GM12874 (cell line): ENCODE data around the gene RASSF10.

ENCODE experiments used
- CTCF ChIP-seq: IDR thresholded peaks from 2 replicates; pipeline ENCODE4 v1.5.1; 2011; ENCODE audit warnings: low read depth, mild to moderate bottlenecking, control low read depth, low read length, moderate library complexity; ENCODE audit not compliant: insufficient read depth

The RASSF10 gene

DNA sequence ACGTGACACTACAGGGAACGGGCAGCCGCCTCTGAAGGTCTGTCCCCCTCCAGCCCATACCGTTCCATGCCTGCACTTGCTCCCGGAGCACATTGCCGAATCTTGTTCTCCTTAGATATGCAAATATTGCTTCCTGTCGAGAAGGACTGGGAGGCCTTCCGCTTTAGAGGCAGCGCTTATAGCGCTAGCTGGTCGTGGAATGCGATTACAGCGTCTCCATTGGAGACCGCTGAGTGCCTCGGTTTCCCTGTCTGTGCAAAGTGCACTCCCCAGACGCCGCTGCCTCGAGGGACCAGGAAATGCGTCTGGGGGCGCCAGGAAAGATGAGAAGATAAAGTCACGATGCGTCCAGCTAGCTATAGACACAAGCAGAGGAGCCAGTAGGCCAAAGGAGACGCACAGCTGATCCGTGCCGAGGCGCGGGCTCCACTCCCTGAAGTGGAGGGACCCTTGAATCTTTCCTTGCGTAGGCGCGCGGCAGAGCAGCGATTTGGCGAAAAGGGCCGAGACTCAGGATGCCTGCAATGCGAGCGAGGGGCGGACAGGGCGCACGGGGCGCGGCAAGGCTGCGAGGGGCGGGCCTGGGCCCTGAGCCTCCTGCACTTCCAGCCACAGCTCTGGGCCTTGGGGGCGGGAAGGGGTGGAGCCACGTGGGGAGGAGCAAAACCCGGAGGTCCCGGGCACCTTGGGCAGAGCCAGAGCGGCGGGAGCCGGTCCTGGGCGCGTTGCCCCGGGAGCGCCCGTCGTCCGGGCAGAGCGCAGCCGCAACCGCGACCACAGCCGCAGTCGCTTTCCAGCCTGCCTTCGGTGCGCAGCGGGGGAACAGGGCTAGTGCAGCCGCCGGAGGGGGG lies at the start of gene RASSF10:
TSS of gene RASSF10 (plus strand) at position 692 of the 851 bp plus-strand sequence. CDS start 261 bp downstream, outside the sequence.
- TF ChIP-seq CTCF, result no peak

DNA sequence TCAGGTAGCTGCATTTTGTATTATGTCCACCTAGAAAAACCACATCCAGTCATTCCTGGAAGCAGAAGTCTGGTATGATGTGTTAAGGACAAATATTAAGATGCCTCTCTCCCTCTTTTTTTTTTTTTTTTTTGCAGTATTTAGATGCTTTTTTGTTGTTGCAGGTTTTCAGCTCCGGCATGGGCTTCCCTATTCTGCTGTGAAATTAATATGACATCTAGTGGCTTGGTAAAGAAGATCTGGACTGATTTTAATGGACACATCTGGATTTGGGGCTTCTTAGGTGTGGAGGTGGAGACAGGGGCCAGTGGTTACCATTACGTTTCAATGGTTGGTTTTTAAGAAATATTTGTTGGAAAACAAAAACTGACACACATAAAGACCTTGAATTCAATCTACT lies 47.5 kb upstream of the RASSF10 start:
- TF ChIP-seq CTCF, result no peak

- no peak for TF ChIP-seq CTCF
Measured at GRCh38 chr11:12962306-12962705, 46.8 kb upstream of the RASSF10 start.

GRCh38 chr11:12963051-12963450 lies 46.1 kb upstream of the RASSF10 start:
- no peak for TF ChIP-seq CTCF

DNA sequence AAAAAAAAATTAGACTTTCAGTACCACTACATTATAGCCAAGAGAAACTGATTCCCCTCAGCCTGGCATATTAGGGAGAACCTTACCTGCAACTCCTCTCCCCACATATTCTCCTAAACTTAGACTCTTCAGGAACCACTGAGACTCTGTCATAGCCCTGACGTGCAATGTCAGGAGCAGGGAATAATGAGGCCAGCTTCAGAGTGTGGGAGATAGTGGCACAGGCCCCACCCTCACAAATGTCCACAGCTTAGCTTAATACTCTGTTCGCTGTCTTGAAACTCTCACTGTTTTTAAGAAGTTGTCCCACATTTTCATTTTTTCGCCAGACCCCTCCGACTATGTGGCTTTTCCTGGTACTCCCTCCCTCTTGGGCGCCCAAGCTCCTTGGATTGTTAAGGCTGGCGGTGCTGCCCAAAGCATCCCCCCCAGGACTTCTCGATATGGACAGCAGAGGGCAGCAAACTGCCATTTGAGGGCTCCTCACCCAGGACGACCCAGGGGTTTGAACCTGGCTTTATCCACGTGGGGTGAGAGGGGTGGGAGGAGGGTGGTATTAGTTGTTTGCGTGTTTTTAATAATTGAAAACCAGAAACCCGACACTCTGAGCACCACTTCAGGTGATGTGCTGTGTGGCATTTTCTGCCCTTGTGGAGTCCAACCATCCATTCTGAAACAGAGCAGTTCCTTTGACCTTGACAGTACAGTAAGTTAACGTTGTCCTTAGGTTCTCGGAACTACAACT lies 45.2 kb upstream of the RASSF10 start:
- TF ChIP-seq CTCF, result peak; percentile 78

DNA sequence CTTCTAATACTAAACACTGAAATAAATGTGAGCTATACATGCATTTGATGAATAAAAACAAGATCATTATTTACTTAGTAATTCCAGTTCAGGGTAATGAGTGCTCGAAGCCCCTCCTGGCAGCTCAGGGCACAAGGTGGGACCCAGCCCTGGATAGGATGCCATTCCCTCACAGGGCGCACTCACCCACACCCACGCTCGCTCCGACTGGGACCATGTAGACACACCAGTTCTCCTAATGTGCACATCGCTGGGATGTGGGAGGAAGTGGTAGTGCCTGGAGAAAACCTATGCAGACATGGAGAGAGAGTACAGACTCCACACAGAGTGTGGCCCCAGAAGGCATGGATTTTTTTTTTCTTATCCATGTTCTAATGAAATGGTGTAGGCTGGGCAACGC lies 44.5 kb upstream of the RASSF10 start:
- no peak for TF ChIP-seq CTCF

GRCh38 chr11:12966002-12966401 lies 43.1 kb upstream of the RASSF10 start:
- TF ChIP-seq CTCF, result no peak
